Erythroblast (primary cell): Measurements from ENCODE around the gene WDR70.
"Not testable (repeated sequence)": the region's sequence is repeated elsewhere in the genome, so short reads cannot be mapped to it uniquely, and the experiment has no call there.

Experiments used
- GATA1 ChIP-seq: IDR thresholded peaks from 2 replicates; pipeline ENCODE4 v1.6.1; 2011; ENCODE audit warnings: low read depth, mild to moderate bottlenecking, control low read depth, low read length, moderate library complexity
- POLR2A ChIP-seq: IDR thresholded peaks from 2 replicates; pipeline ENCODE4 v1.6.1; 2011; ENCODE audit warnings: mild to moderate bottlenecking, low read length

DNA sequence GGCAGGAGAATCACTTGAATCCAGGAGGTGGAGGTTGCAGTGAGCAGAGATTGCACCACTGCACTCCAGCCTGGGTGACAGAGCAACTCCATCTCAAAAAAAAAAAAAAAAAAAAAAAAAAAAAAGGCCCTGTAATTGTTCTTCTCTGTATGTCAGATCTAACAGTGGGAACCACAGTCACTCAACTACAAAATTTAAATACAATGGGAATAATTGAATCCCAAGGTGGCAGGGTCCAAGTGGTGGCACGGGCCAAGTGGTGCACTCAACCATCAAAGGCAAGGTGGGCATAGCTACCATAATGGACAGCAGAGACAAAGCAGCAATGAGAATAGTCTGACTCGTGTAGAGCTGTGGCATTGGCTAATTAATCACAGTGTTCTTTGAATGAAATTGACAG, 416.2 kb downstream of the WDR70 start:
- TF ChIP-seq POLR2A, GATA1: not testable (repeated sequence)
